Esophagus squamous epithelium (tissue), 4 donors: ENCODE results near the gene ATP11A.

Experiments
- POLR2A ChIP-seq, 4 donors: fragments of 450-650 bp; IDR thresholded peaks; one replicate each; pipeline ENCODE4 v1.6.1; 2017; ENCODE audit warnings: antibody characterized with exemption in 4 of 4, mild to moderate bottlenecking in 4 of 4, moderate library complexity in 3 of 4
- TF ChIP-seq, protein P1 (sequence below), 6 experiments: fragments of 450-650 bp in 4 of 6; fragments of 200-600 bp in 2 of 6; sonication (generic) in 2 of 6; IDR thresholded peaks; one replicate each; pipeline ENCODE4 v1.5.1; 2016 to 2019; ENCODE audit warnings: antibody characterized with exemption in 6 of 6, mild to moderate bottlenecking in 4 of 6, moderate library complexity in 4 of 6

DNA sequence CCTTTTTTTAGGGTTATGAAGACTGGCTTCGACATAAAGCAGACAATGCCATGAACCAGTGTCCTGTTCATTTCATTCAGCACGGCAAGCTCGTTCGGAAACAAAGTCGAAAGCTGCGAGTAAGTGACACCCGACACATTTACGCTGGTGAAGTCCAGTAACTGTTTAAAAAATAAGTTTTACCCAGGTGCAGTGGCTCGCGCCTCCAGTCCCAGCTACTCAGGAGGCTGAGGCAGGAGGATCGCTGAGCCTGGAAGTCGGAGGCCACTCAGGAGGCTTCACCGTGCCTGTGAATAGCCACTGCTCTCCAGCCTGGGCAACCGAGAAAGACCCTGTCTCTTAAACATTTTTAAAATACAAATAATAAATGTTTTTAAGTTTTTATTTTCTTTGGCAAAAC lies 120.8 kb downstream of the ATP11A start:
- no peak for TF ChIP-seq POLR2A (IDR thresholded peaks at IDR 0.05)
- TF ChIP-seq, protein P1, sequence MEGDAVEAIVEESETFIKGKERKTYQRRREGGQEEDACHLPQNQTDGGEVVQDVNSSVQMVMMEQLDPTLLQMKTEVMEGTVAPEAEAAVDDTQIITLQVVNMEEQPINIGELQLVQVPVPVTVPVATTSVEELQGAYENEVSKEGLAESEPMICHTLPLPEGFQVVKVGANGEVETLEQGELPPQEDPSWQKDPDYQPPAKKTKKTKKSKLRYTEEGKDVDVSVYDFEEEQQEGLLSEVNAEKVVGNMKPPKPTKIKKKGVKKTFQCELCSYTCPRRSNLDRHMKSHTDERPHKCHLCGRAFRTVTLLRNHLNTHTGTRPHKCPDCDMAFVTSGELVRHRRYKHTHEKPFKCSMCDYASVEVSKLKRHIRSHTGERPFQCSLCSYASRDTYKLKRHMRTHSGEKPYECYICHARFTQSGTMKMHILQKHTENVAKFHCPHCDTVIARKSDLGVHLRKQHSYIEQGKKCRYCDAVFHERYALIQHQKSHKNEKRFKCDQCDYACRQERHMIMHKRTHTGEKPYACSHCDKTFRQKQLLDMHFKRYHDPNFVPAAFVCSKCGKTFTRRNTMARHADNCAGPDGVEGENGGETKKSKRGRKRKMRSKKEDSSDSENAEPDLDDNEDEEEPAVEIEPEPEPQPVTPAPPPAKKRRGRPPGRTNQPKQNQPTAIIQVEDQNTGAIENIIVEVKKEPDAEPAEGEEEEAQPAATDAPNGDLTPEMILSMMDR (IDR thresholded peaks at IDR 0.05): no peak
